ENCODE measurements around the gene GPBAR1.
A peak's percentile ranks its signal among the peaks of the same experiment; 100 is the strongest.

Gene GPBAR1

DNA sequence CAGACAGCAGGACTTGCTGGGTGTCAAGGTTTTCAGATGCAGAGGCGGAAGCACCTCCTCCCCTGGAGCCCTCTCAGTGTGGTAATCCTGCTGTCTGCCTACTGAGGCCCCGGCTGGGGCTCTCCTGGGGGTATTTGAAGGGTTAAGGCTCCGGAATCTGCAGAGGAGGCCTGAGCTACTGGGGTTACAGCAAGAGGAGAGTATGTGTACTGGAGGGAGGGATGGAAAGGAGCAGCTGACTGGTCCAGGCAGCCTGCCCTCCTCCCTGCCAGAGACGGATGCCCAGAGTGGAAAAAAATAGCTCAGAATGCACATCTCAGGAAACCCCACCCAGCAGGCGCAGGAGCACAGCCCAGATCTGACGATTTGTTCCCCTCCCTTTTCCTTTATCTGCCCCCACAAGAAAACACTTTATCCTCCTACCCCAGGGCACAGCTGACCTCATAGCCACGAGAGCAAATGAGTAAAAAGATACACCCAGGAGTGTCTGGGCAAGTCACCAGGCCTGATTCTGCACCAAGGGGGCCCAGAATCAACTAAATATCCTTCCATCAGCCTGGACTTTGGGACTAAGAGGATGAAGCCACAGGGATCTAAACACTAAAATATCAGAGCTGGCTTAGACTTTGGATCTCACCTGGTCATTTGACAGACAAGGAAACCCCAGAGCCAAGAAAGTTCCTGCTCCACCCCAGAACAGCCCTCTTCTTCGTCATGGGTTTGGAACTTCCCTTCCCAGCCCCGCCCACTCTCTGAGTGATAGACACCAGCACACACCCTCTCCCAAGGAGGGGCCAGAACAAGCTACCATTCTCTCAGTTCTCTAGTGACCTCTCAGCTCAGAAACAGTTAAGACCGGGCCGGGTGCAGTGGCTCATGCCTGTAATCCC lies 26.0 kb downstream of the GPBAR1 start:
- Histone ChIP-seq H3K9me3 (replicated peaks; ENCODE audit: insufficient read depth, low read length) (no peaks in the 10 kb centered on the region), H3K9me2 (replicated peaks; ENCODE audit: insufficient read depth, low read length) (no peaks in the 10 kb centered on the region), H3F3A (ENCODE audit: insufficient read depth, low read length) (peaks cover 39% of the 10 kb centered on the region), H3K27ac (ENCODE audit: low read length) (peak overlapping the region; percentile 95), H3K36me3 (replicated peaks; ENCODE audit: insufficient read depth, low read length) (no peaks in the 10 kb centered on the region), H2AFZ (ENCODE audit: low read length) (0 out of 2 replicates have a peak overlapping the region, but pooled peaks have one; percentile 12), H3K4me2 (ENCODE audit: low read depth, low read length) (peak overlapping the region; percentile 95), H3K9ac (ENCODE audit: low read length) (peak overlapping the region; percentile 76), H3K27me3 (replicated peaks; ENCODE audit: insufficient read depth, low read length) (no peaks in the 10 kb centered on the region), H3K4me3 (ENCODE audit: low read length) (peak overlapping the region; percentile 70), H3K79me2 (ENCODE audit: low read length) (peaks cover 91% of the 10 kb centered on the region), H3K4me1 (ENCODE audit: low read length) (peaks cover 48% of the 10 kb centered on the region), H4K20me1 (ENCODE audit: insufficient read depth, low read length) (no peaks in the 10 kb centered on the region)
- peak; percentile 88 for DNase-seq
- TF ChIP-seq EZH2 (optimal IDR thresholded peaks at IDR 0.05; ENCODE audit: low read depth, low read length), result no peak

DNA sequence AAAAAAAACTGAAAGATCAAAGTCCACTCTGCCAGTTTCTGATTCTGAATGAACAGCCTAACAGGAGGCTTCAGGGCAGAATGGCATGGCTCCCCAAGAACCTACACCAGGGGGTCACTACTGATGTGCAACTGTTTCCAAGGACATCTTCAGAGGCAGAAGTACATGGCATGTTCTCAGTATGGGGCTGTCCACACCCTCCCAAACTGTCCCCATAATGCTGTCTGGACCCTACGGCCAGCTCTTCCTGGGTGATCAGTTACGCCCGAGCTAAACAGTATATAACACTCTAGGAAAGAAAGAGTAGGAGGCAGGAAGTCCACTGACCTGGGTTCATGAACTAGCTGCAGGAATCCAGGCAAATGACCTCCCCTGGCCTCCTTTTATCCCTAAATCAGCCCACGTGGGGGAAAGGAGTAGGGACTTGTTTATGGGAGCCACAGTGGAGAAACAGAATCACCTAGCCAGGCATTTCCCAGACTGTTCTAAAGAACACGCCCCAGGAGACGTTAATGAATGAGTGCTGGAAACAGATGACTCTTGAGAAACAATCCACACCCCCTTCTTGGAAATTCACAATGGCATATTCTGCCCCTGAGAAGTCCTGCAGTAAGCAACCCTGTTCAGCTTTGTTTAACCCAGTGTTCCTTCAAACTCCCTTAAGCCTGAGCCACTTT lies 29.0 kb downstream of the GPBAR1 start:
- Histone ChIP-seq H3K79me2 (ENCODE audit: low read length) (peaks cover 66% of the 10 kb centered on the region), H3K9me2 (replicated peaks; ENCODE audit: insufficient read depth, low read length) (no peaks in the 10 kb centered on the region), H3K36me3 (replicated peaks; ENCODE audit: insufficient read depth, low read length) (no peaks in the 10 kb centered on the region), H3K4me1 (ENCODE audit: low read length) (peaks cover 56% of the 10 kb centered on the region), H3K4me3 (ENCODE audit: low read length) (no peak overlapping the region; the same call in 1 of the 2 replicates), H3K9me3 (replicated peaks; ENCODE audit: insufficient read depth, low read length) (no peaks in the 10 kb centered on the region), H3K9ac (ENCODE audit: low read length) (no peak overlapping the region), H2AFZ (ENCODE audit: low read length) (no peak overlapping the region), H3F3A (ENCODE audit: insufficient read depth, low read length) (peaks cover 44% of the 10 kb centered on the region), H3K4me2 (ENCODE audit: low read depth, low read length) (peak overlapping the region; percentile 97), H3K27ac (ENCODE audit: low read length) (no peak overlapping the region), H3K27me3 (replicated peaks; ENCODE audit: insufficient read depth, low read length) (no peaks in the 10 kb centered on the region), H4K20me1 (ENCODE audit: insufficient read depth, low read length) (no peaks in the 10 kb centered on the region)
- DNase-seq, result no peak
- TF ChIP-seq, protein P1, sequence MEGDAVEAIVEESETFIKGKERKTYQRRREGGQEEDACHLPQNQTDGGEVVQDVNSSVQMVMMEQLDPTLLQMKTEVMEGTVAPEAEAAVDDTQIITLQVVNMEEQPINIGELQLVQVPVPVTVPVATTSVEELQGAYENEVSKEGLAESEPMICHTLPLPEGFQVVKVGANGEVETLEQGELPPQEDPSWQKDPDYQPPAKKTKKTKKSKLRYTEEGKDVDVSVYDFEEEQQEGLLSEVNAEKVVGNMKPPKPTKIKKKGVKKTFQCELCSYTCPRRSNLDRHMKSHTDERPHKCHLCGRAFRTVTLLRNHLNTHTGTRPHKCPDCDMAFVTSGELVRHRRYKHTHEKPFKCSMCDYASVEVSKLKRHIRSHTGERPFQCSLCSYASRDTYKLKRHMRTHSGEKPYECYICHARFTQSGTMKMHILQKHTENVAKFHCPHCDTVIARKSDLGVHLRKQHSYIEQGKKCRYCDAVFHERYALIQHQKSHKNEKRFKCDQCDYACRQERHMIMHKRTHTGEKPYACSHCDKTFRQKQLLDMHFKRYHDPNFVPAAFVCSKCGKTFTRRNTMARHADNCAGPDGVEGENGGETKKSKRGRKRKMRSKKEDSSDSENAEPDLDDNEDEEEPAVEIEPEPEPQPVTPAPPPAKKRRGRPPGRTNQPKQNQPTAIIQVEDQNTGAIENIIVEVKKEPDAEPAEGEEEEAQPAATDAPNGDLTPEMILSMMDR (IDR thresholded peaks at IDR 0.05; ENCODE audit: low read length), result no peak
- TF ChIP-seq EZH2phosphoT487 (IDR thresholded peaks at IDR 0.05; ENCODE audit: low read length), result no peak
- TF ChIP-seq EZH2 (optimal IDR thresholded peaks at IDR 0.05; ENCODE audit: low read depth, low read length), result no peak

DNA sequence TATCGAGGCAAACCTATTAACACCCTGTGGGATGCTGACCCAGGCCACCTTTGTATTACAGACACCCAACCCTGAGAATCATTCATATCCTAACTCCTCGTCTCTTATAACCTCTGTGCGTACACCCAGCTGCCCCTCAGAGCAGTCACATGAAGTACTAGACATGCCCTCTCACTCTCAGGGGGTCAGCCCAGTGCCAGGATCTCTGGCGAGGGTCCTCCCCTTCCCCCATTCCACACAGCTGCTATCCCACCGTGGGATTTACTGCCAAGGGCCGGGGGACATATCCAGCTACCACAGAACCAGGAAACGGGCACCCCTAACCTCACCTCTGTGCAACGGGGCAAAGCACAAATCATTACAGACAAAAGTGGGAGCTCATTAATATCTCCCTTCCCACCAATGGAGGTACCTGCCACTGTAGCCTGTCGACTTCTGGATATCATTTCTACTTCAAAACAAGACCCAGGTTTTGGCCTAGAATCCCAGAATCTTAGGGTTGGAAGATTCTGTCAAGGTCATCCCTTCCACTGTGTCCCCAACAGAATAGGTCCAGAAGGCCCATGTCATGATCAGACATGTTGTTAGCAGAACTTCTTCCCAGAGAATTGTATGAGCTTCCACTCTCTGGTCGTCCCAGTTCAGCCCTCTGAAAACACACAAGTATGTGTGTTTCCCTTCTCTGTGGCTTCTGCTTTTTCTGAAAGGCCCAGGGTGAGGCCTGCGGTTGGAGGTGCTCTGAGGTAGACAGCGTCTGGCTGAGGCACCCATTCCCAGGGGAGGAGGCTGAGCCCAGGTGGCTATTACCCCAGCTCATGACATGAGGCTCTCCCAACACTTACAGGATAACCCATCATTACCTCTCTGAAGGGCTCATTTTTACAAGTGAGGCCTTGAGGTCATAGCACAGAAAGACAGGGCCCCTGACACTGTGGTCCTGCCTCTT lies 29.8 kb downstream of the GPBAR1 start:
- Histone ChIP-seq H3K9me3 (replicated peaks; ENCODE audit: insufficient read depth, low read length) (no peaks in the 10 kb centered on the region), H3K4me1 (ENCODE audit: low read length) (peaks cover 56% of the 10 kb centered on the region), H2AFZ (ENCODE audit: low read length) (no peak overlapping the region), H3K4me3 (ENCODE audit: low read length) (peak overlapping the region; percentile 81), H3K27me3 (replicated peaks; ENCODE audit: insufficient read depth, low read length) (no peaks in the 10 kb centered on the region), H4K20me1 (ENCODE audit: insufficient read depth, low read length) (no peaks in the 10 kb centered on the region), H3K27ac (ENCODE audit: low read length) (peak overlapping the region; percentile 83), H3K79me2 (ENCODE audit: low read length) (peaks cover 58% of the 10 kb centered on the region), H3K9ac (ENCODE audit: low read length) (peak overlapping the region; percentile 80), H3K36me3 (replicated peaks; ENCODE audit: insufficient read depth, low read length) (no peaks in the 10 kb centered on the region), H3K9me2 (replicated peaks; ENCODE audit: insufficient read depth, low read length) (no peaks in the 10 kb centered on the region), H3K4me2 (ENCODE audit: low read depth, low read length) (peak overlapping the region; percentile 97), H3F3A (ENCODE audit: insufficient read depth, low read length) (peaks cover 46% of the 10 kb centered on the region)
- DNase-seq, result peak; percentile 80
- TF ChIP-seq EZH2phosphoT487 (IDR thresholded peaks at IDR 0.05; ENCODE audit: low read length), result no peak
- TF ChIP-seq, protein P1 (IDR thresholded peaks at IDR 0.05; ENCODE audit: low read length), result no peak
- no peak for TF ChIP-seq EZH2 (optimal IDR thresholded peaks at IDR 0.05; ENCODE audit: low read depth, low read length)
